ENCODE measurements around the gene GRK2. TPM values are rescaled to one million over a fixed set of nuclear protein-coding genes. Genes with fewer than 3 reads are reported as not detected.
A peak's percentile ranks its signal among the peaks of the same experiment; 100 is the strongest.

GRK2 gene
- total and polyA plus RNA-seq, 3 donors from 2014 or later, result 45.6 to 87.6 (median 64.3) TPM

GRCh38 chr11:67270256-67271204 lies 4.3 kb downstream of the GRK2 start:
- no peak for TF ChIP-seq POLR2A (IDR thresholded peaks at IDR 0.05)
- TF ChIP-seq CTCF (IDR thresholded peaks at IDR 0.05), result no peak
- H3K27ac ChIP-seq, result peak overlapping the region; percentile 65 to 79
- no peaks in the 10 kb centered on the region for H3K9me3 ChIP-seq
- no peaks in the 10 kb centered on the region for H3K27me3 ChIP-seq
- no peaks in the 10 kb centered on the region for H3K36me3 ChIP-seq (ENCODE audit: low read depth, missing control alignments)
- DNase-seq, result no peak
- peaks cover 90% of the 10 kb centered on the region for H3K4me1 ChIP-seq
- intact Hi-C loops (cut with DNase I; ENCODE audit: low total_unique reads), result no loop called here
- H3K4me3 ChIP-seq, result no peak overlapping the region
- 50 to 54% methylated on average over 28 of the region's 28 CpGs for WGBS, 2 donors

GRCh38 chr11:67271205-67271540 lies 4.9 kb downstream of the GRK2 start:
- Histone ChIP-seq H3K36me3 (ENCODE audit: low read depth, missing control alignments) (no peaks in the 10 kb centered on the region), H3K9me3 (no peaks in the 10 kb centered on the region), H3K4me3 (no peak overlapping the region), H3K4me1 (peaks cover 91% of the 10 kb centered on the region), H3K27ac (no peak overlapping the region), H3K27me3 (no peaks in the 10 kb centered on the region)
- no peak for TF ChIP-seq POLR2A (IDR thresholded peaks at IDR 0.05)
- TF ChIP-seq CTCF (IDR thresholded peaks at IDR 0.05), result no peak
- DNase-seq, result no peak
- intact Hi-C loops (cut with DNase I; ENCODE audit: low total_unique reads), result no loop called here
- WGBS, 2 donors, result 71 to 75% methylated on average over 5 of the region's 5 CpGs

- Histone ChIP-seq H3K4me1 (peaks cover 94% of the 10 kb centered on the region), H3K4me3 (no peak overlapping the region), H3K27me3 (no peaks in the 10 kb centered on the region), H3K27ac (peak overlapping the region in 1 of 2 donors; percentile 74), H3K9me3 (no peaks in the 10 kb centered on the region), H3K36me3 (ENCODE audit: low read depth, missing control alignments) (no peaks in the 10 kb centered on the region)
- WGBS, 2 donors, result 69 to 78% methylated on average over 5 to 19 of the region's 19 CpGs
- no peak for DNase-seq
- TF ChIP-seq POLR2A (IDR thresholded peaks at IDR 0.05) (no peak), CTCF (IDR thresholded peaks at IDR 0.05) (no peak)
- intact Hi-C loops (cut with DNase I; ENCODE audit: low total_unique reads), result no loop called here
Measured at GRCh38 chr11:67271541-67272284, 5.4 kb downstream of the GRK2 start.

GRCh38 chr11:67272327-67273259 lies 6.3 kb downstream of the GRK2 start:
- H3K4me3 ChIP-seq, result no peak overlapping the region
- no peaks in the 10 kb centered on the region for H3K36me3 ChIP-seq (ENCODE audit: low read depth, missing control alignments)
- H3K9me3 ChIP-seq, result no peaks in the 10 kb centered on the region
- peak overlapping the region; percentile 52 to 74 for H3K27ac ChIP-seq
- H3K4me1 ChIP-seq, result peaks cover 97% of the 10 kb centered on the region
- H3K27me3 ChIP-seq, result no peaks in the 10 kb centered on the region
- DNase-seq, result no peak
- no peak for TF ChIP-seq CTCF (IDR thresholded peaks at IDR 0.05)
- no peak for TF ChIP-seq POLR2A (IDR thresholded peaks at IDR 0.05)
- 69 to 72% methylated on average over 2 to 23 of the region's 23 CpGs for WGBS, 2 donors
- intact Hi-C loops (cut with DNase I; ENCODE audit: low total_unique reads), result no loop called here

Measured in testis (tissue), 3 donors.